Stimulated activated CD4-positive, alpha-beta T cell treated with anti-CD3 and anti-CD28 coated beads, Interleukin-2, amount 100 ng/mL, for 4 hours (primary cell): ENCODE measurements around the gene MAP2K3.

ENCODE experiments used
- DNase-seq: peaks from one replicate; pipeline ENCODE4 v3.0.0-alpha.2; 2020; ENCODE audit warnings: low read depth

The MAP2K3 gene

DNA sequence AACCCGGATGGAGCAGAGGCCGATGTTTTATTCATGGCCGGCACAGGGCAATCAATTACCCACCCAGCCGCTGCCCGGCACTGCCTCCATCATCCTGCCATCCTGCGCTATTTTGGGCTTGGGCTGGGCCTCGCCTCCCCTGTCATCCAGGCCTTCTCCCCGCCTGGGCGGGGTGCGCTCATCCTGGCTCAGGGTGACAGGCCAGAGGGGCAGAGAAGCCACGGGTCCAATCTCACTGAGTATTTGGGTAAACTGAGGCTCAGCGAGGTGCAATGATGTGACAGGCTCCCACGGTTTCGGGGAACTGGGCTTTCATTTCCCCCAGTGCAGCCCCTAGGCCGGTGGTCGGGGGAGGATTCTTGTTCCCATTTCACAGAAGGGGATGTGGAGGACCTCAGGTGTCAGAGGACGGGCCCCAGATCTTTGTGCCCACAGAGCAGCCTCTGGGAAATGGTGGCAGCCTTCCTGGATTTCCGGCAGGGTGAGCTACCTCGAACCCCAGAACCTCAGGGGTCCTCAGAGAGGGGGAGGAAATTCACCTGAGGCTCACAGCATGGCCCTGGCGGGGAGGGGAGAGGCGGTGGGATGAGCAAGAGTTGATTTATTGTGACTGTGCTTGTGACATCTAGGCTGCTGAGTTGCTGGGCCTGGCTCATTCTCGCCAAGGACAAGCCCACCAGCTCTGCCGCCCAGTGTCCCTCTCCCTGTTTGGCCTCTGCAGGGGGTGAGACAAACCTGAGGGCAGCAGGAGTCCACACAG lies 67.9 kb downstream of the MAP2K3 start:
- DNase-seq, result no peak

DNA sequence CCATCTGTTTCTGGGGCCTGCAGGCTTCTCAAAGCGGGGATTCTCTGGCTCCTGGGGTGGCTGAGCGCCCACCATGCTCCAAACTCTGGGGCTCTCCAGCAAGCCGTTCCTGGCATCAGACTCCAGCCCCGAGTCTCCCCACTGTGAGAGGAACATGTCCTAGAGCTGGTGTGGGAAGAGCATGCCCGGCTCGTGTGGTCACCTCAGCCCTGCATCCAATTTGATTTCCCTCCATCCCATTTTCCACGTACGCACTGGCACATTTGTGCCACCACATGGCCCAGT lies 68.4 kb downstream of the MAP2K3 start:
- no peak for DNase-seq

DNA sequence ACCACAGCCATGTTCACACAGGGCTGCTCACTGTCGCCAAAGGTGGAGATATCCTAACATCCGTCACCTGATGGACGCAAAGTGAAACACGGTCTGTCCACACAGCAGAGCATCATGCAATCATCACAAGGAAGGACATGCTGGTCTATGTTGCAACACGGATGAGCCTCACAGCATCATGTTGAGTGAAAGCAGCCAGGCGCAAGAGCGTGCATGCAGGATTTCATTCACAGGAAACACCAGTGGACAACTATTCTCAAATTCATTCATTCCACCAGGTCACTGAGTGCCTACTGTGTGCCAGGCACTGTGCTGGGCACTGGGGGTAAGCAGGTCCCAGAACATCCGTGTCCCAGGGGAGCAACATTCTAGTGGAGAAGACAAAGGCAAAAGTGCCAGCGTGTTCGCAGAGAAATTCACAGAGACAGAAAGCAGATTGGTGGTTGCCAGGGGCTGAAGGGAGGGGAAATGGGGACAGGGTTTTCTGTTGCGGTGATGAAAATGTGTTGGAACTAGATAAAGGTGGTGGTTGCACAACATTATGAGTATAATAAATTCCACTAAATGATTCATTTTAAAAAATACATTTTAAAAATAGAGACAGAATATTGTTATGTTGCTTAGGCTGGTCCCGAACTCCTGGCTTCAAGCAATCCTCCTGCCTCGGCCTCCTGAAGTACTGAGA lies 69.0 kb downstream of the MAP2K3 start:
- no peak for DNase-seq

DNA sequence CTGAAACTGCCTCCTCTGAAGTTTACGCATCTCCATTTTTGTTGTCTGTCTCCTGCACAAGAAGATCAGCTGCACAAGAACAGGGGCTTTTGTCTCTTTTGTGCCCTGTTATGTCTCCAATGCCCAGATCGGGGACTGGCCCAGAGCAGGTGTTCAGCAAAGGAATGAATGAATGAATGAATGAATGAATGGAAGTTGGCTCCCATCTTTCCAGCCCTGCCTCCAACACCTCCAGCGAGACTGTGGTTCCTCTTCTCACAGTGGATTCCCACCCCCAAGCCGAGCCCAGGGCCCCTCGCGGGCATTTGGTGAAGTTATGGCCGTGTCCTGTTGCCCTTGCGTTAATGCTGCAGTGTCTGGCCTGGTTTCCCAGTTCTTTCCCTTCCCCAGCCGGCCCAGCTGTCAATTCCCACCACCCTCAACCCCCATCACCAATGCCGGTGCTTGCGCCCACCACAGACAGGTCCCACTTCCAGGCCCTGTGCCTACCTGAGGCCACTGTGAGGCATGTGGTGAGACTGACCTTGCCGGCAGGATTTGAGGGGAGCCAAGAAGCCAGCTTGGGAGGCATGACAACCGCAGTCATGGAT lies 70.4 kb downstream of the MAP2K3 start:
- DNase-seq, result no peak

DNA sequence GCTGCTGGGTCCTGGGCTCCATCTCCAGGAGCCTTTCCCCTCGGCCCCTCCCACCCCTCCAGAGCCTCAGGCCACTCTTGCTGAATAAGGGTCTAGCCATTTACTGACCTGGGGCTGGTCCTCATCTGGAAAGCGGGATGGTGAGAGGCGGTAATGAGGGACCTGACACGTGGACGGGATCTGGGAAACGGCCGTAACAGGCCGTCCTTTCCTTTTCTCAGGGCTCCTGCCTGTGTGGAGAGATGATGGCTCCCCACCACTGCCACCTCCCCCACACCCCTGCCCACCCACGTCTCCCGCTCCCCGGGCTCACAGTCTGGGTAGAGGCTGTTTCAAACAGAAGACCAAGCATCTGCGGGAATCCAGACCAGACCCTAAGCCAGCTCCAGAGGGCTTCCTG lies 71.1 kb downstream of the MAP2K3 start:
- no peak for DNase-seq

DNA sequence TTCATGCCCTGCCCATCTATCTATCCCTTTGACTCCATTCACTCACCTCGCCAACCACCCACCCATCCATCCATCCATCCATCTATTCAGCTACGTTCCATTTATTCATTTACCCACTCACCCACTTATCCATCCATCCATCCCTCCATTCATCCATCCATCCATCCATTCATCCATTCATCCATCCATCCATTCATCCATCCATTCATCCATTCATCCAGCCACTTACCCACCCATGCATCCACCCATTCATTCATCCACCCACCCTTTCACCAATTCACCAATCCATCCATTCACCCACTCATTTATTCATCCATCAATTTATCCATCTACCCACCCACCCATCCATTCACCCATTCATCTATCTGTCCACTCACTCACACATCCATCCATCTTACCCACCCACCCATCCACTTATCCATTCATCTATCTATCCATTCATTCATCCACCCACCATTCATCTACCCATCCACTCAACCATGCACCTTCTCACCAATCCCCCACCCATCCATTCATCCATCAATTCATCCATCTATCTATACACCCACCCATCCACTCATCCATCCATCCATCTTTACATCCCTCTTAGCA lies 72.1 kb downstream of the MAP2K3 start:
- no peak for DNase-seq

DNA sequence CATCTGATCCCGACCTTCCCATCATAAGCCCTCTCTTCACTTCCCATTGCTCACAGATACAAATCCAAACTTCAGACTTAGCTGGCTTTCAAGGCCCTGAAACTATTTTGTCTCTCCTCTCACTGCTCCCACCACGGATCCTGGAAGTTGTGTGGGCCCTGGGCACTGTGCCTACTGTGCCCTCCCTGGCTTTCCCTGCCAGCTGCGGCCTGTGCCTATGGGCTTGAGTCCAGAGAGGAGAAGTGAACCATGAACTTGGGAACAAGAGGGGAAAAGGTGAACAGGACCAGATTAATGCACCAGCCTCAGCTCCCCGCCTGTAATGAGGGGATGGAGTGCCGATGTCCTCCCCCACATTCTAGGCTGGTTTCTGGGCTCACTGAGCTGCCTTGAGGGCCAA lies 72.8 kb downstream of the MAP2K3 start:
- DNase-seq, result no peak

DNA sequence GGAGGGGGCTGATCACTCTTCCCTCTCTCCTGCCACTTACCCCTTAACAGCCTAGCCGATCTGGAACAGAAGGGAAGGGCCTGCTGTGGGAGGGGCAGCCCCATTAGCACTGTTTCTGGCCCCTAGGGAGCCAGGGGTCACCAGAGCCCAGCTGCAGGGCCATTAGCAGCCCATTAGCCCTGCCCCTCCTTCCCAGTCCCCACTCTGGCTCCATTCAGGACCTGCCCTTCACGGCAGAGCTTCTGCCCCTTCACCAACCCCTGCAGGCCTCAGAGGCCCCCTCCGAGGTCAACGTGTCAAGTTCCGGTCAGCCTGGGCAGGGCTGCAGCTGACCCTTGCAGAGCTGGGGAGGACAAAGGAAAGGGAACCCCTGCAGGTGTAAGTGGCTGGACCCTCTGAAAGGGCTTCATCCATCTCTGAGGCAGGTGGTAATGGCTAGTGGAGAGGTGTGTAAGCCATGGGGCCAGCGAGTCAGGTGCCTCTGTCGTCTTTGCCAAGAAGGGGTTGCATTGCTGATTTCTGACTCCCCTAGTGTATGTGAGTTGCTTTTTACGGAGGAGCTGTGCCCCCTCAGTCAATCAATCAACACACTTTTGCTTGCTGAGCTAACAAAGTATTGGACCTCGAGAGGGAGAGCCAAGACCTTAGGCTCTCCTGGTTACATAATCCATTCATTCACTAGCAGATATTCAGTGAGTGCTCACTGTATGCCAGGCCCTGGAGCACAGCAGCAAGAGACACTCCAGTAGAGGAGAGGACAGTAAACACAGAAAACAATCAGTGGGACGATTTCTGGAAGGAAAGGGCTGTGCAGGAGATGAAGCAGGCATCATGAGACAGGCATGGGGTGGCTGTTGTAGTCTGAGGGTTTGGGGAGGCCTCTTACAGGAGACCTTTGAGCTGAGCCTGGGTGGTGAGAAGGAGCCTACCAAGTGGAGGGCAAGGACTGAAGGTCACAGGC lies 73.5 kb downstream of the MAP2K3 start:
- no peak for DNase-seq

DNA sequence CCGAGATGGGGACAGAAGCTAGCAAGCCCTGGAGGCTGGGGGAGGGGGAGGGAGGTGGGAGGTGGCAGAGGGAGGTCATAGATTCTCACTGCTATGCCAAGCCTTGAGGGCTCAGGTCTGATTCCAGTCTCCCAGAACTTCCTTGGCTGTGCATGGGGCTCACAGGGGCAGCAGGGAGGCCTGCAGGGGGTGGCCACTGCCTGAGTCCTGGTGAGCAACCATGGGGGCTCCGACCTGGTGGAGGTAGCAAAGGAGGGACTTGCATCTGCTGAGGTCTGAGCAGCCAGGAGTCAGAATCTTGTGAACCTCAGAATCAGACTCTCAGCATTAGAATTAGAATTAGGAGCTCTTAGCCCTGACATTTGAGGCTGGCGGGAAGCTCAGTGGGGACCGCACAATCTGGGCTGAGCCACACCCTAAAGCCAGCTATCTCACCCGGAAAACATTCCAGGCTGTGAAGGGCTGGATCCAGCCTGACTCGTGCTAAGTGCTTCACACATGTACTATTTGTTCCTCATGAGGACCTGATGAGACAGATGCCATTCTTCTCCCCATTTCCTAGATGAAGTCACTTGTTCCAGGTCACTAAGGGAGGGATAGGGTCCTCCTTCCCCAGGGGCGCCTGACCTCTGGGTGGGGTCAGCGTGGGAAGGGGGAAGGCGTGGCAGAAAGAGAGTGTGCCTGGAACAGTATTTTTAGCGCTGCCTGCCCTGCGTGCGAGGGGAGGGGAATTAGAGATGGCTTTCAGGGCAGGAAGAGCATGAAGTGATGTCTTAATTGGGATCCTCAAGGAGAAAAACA lies 74.4 kb downstream of the MAP2K3 start:
- no peak for DNase-seq

DNA sequence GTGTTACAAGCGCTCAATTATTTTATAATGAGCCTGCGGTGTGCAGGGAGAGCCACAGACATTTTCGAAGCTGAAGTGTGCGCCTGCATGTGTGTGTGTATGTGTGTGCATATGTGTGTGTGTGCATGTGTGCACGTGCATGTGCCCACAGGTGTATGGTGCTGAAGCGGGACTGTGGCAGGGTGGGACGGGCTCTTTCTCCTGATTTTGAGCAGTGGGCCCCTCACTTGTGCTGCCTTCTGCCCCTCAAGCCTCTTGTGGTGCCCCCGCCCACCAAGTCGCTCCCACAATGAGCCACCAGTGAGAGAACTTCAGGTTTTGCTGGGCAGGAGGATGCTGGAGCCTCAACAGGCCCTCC lies 75.0 kb downstream of the MAP2K3 start:
- DNase-seq, result no peak

DNA sequence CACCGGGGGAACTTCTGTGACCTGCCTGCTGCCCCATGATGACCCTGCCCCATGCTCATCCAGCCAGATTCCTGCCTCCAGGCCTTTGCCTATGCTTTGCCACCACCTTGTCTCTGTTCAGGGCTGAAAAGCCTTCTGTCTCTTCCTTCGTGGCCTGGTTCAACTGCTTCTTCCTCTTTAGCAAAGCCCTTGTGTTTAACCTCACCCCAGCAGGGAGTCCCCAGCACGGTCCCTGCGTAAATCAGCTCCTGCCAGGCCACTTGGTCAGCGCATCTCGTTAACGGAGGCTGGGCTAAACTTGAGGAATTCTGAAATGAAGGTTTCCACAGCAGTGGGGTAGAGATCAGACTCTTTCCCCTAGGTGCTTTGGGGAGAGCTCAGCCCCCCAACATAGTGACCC lies 75.5 kb downstream of the MAP2K3 start:
- no peak for DNase-seq

DNA sequence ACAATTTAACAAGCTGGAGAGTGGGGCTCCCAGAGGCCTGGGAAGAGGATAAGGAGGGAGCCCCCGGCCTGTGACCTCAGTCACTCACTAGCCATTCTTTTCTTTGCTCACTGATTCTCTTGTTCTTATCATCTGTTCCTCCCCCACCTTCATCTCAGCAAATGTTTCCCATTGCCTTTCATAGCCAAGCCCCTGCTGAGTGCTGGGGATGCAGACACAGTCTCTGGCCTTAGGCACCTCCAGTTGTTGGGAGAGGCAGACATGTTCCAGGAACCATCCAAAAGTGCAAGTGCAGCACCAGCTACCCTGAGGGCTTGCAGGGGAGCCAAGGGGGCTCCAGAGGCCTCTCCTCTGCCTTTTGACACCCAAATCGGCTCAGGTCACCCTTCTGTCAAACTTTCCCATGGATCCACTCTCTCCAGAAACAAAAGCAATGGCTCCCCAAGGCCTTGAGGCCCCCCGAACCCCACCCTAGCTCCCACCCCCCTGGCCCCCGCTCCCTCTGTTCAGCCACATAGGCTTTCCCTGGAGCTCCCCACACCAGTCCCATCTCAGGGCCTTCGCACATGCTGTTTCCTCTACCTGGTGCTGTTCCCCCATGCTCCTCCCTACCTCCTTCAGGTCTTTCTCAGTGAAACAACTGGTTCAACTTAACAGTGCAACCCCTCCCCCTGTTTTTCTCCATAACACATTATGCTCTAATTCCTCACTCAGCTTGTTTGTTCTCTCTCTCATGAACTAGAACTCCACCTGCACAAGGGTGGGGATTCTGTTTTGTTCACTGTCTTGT lies 76.7 kb downstream of the MAP2K3 start:
- DNase-seq, result no peak

DNA sequence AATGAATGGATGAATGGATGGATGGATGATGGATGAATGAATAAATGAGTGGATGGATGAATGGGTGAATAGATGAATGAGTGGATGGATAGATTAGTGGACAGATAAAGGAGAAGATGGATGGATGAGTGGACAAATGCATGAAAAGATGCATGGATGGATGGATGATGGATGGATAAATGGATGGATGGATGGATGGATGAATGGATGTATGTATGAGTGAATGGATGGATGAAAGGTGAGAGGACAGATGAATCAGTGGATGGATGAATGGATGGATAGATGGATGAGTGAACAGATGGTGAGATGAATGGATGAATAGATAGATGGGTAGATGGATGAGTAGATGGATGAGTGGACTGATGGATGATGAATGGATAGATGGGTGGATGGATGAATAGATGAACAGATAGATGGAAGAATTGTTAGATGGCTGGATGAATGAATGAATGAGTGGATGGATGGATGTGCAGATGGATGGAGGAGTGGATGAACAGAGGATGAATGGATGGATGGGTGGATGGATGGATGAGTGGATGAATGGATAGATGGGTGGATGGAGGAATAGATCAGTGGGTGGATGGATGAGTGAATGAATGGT lies 77.9 kb downstream of the MAP2K3 start:
- DNase-seq, result no peak

DNA sequence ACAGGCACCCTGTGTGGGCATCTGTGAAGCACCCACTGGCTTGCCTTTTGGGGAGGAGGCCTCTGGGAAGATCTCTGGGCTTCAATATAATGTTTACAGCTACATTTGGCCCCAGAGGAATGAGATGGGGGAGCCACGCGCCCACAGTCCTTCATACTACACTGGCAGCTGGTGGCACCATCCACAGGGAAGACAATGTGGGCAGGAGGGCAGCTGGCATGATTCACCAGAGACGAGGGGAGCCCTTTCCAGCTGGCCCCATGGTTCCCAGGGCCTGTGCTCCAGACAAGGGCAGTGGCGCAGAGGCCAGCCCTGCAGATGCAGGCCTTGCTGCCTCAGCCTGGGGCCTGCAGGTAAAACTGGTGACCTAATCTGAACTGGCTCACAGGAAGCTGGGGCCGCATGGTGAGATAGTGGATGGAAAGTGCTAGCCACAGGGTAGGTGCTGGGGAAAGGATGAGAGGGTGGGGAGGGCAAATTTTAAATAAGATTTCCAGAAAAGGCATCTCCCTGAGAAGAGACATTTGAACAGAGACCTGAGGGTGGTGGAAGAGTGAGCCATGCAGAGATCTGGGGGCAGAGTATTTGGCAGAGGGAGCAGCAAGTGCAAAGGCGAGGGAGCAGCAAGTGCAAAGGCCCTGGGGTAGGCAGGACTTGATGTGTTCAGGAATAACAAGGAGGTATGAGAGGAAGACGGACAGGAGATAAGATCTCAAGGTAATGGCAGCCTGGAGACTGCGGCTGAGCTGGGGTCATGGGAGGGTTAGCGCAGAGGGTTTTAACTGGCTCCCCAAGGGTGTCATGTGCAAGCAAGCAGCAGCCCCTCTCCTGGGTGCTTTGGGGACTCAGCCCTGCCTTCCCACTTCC lies 79.5 kb downstream of the MAP2K3 start:
- no peak for DNase-seq
